GM12891 (cell line): ENCODE data around the gene CD3D.

Source experiments
- PAX5 ChIP-seq: IDR thresholded peaks from 2 replicates; pipeline ENCODE4 v1.6.1; 2011; ENCODE audit warnings: low read length, moderate library complexity, mild to moderate bottlenecking; ENCODE audit not compliant: insufficient read depth, severe bottlenecking
- POLR2A ChIP-seq: IDR thresholded peaks from 2 replicates; pipeline ENCODE4 v1.6.1; 2011; ENCODE audit warnings: low read depth, low read length, control low read depth
- POLR2AphosphoS5 ChIP-seq: IDR thresholded peaks from 2 replicates; pipeline ENCODE4 v1.6.1; 2011; ENCODE audit warnings: low read depth, low read length, control low read depth
- TAF1 ChIP-seq: IDR thresholded peaks from 2 replicates; pipeline ENCODE4 v1.6.1; 2011; ENCODE audit warnings: low read depth, low read length, control low read depth

DNA sequence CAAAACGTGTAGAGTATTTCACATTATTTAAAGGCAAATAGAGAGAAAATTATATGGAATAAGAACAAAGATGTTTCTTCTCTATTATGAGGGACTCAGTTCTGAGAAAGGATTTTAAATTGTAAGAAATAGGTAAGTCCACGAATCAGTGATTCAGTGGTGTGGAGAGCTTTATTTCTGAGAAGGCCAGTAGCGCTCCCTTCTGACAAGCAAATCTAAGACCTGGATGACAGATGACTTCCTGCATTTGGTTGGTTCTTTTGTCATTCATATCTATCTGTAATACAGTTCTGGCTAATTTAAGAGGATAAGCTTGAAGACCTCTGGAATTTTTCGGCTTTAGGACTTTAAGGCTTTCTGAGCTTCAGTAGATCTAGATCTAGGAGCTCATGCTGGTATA lies 31.0 kb downstream of the CD3D start:
- TF ChIP-seq POLR2A = no peak
- TF ChIP-seq PAX5 = no peak
- no peak for TF ChIP-seq TAF1
- TF ChIP-seq POLR2AphosphoS5 = no peak
